Mesodermal cell (in vitro differentiated cells): ENCODE results near the gene OPA1.

Experiments
- H3K27ac ChIP-seq: 2 replicates; pipeline ENCODE4 v1.7.0; 2013; ENCODE audit warnings: mild to moderate bottlenecking, low read depth, low read length, moderate library complexity; ENCODE audit not compliant: severe bottlenecking
- H3K36me3 ChIP-seq: 2 replicates; pipeline ENCODE4 v1.7.1; 2013; ENCODE audit warnings: mild to moderate bottlenecking, low read length, moderate library complexity; ENCODE audit not compliant: control insufficient read depth, insufficient read depth
- H3K4me1 ChIP-seq: one replicate; pipeline ENCODE4 v1.7.1; 2013; ENCODE audit warnings: mild to moderate bottlenecking, low read length; ENCODE audit not compliant: insufficient read depth, control insufficient read depth, poor library complexity, severe bottlenecking
- H3K4me3 ChIP-seq: 2 replicates; pipeline ENCODE4 v1.7.0; 2013; ENCODE audit warnings: low read length, control low read depth, mild to moderate bottlenecking; ENCODE audit not compliant: insufficient read depth, poor library complexity, severe bottlenecking; ENCODE audit errors: extremely low read depth
- H3K9me3 ChIP-seq: 2 replicates; pipeline ENCODE4 v1.7.1; 2013; ENCODE audit warnings: mild to moderate bottlenecking, low read length, moderate library complexity; ENCODE audit not compliant: control insufficient read depth
- WGBS, 2 experiments: methylation state at CpG; one replicate each; pipeline ENCODE4 v1.1.5; 2013; ENCODE audit warnings: missing lambda C conversion rate in 2 of 2; ENCODE audit not compliant: insufficient coverage in 2 of 2; 5-methylcytosine and 5-hydroxymethylcytosine counted together

The OPA1 gene

GRCh38 chr3:193736616-193737015, 143.6 kb downstream of the OPA1 start:
- no peaks in the 10 kb centered on the region for H3K4me1 ChIP-seq
- no peaks in the 10 kb centered on the region for H3K36me3 ChIP-seq
- H3K4me3 ChIP-seq, result no peak overlapping the region
- no peak overlapping the region for H3K27ac ChIP-seq
- H3K9me3 ChIP-seq, result no peaks in the 10 kb centered on the region
- 85 to 89% methylated on average over 5 to 8 of the region's 8 CpGs for WGBS, 2 experiments

- H3K36me3 ChIP-seq, result no peaks in the 10 kb centered on the region
- H3K4me3 ChIP-seq, result no peak overlapping the region
- WGBS, 2 experiments, result 93 to 94% methylated on average over 14 to 16 of the region's 17 CpGs
- no peaks in the 10 kb centered on the region for H3K4me1 ChIP-seq
- no peak overlapping the region for H3K27ac ChIP-seq
- H3K9me3 ChIP-seq, result no peaks in the 10 kb centered on the region
These were observed 144.3 kb downstream of the OPA1 start for GRCh38 chr3:193737191-193737751.

- no peaks in the 10 kb centered on the region for H3K36me3 ChIP-seq
- H3K4me3 ChIP-seq, result no peak overlapping the region
- 67 to 97% methylated on average over 2 to 4 of the region's 4 CpGs for WGBS, 2 experiments
- H3K9me3 ChIP-seq, result no peaks in the 10 kb centered on the region
- H3K4me1 ChIP-seq, result peaks cover 11% of the 10 kb centered on the region
- no peak overlapping the region for H3K27ac ChIP-seq
These were observed 149.6 kb downstream of the OPA1 start for GRCh38 chr3:193742628-193743027.

- WGBS, 2 experiments, result 63 to 69% methylated on average over 7 to 8 of the region's 8 CpGs
- Histone ChIP-seq H3K36me3 (no peaks in the 10 kb centered on the region), H3K27ac (no peak overlapping the region)
These were observed 150.7 kb downstream of the OPA1 start for GRCh38 chr3:193743702-193744047.

GRCh38 chr3:193744048-193744821, 151.2 kb downstream of the OPA1 start:
- H3K27ac ChIP-seq, result peak overlapping the region; percentile 33
- no peaks in the 10 kb centered on the region for H3K9me3 ChIP-seq
- 76 to 79% methylated on average over 12 to 13 of the region's 13 CpGs for WGBS, 2 experiments
- no peaks in the 10 kb centered on the region for H3K36me3 ChIP-seq
- H3K4me3 ChIP-seq, result no peak overlapping the region
- H3K4me1 ChIP-seq, result peaks cover 11% of the 10 kb centered on the region

More at GRCh38 chr3:193743702-193744047, 150.7 kb downstream of the OPA1 start:
- Histone ChIP-seq H3K4me1 (peaks cover 11% of the 10 kb centered on the region), H3K4me3 (no peak overlapping the region), H3K9me3 (no peaks in the 10 kb centered on the region)

GRCh38 chr3:193744822-193745684, 152.0 kb downstream of the OPA1 start:
- no peaks in the 10 kb centered on the region for H3K36me3 ChIP-seq
- H3K27ac ChIP-seq, result peak overlapping the region; percentile 33
- H3K4me1 ChIP-seq, result peaks cover 11% of the 10 kb centered on the region
- no peak overlapping the region for H3K4me3 ChIP-seq
- no peaks in the 10 kb centered on the region for H3K9me3 ChIP-seq
- WGBS, 2 experiments, result 68 to 72% methylated on average over 7 to 8 of the region's 9 CpGs

- Histone ChIP-seq H3K4me1 (peaks cover 11% of the 10 kb centered on the region), H3K4me3 (no peak overlapping the region), H3K36me3 (no peaks in the 10 kb centered on the region), H3K9me3 (no peaks in the 10 kb centered on the region), H3K27ac (no peak overlapping the region)
- WGBS, 2 experiments, result 86 to 93% methylated on average over 3 to 4 of the region's 5 CpGs
These were observed 153.8 kb downstream of the OPA1 start for GRCh38 chr3:193746832-193747231.
